Measurements from ENCODE around the gene IL31RA.

Gene IL31RA

GRCh38 chr5:55821731-55822512 is 29.2 kb upstream of the IL31RA start:
- no peak for TF ChIP-seq CTCF (IDR thresholded peaks at IDR 0.05)
- Histone ChIP-seq H3K36me3 (no peaks in the 10 kb centered on the region), H3K4me1 (ENCODE audit: control insufficient read depth in 1 of 2, insufficient read depth in 1 of 2, low read depth in 1 of 2, low read length in 1 of 2) (peaks cover 0 to 4% of the 10 kb centered on the region in 2 experiments), H3K27ac (no peak overlapping the region), H3K27me3 (peaks cover 69% of the 10 kb centered on the region), H3K9me3 (no peaks in the 10 kb centered on the region), H3K4me3 (ENCODE audit: low read depth in 1 of 2, low read length in 1 of 2) (no peak overlapping the region)

- peaks cover 0 to 4% of the 10 kb centered on the region in 2 experiments for H3K4me1 ChIP-seq (ENCODE audit: control insufficient read depth in 1 of 2, insufficient read depth in 1 of 2, low read depth in 1 of 2, low read length in 1 of 2)
- H3K4me3 ChIP-seq (ENCODE audit: low read depth in 1 of 2, low read length in 1 of 2): no peak overlapping the region
- no peaks in the 10 kb centered on the region for H3K9me3 ChIP-seq
- no peaks in the 10 kb centered on the region for H3K36me3 ChIP-seq
- no peak for TF ChIP-seq CTCF (IDR thresholded peaks at IDR 0.05)
- H3K27me3 ChIP-seq: peaks cover 64% of the 10 kb centered on the region
- no peak overlapping the region for H3K27ac ChIP-seq
Observed at GRCh38 chr5:55823151-55823796, 27.9 kb upstream of the IL31RA start.

- no peak for TF ChIP-seq CTCF (IDR thresholded peaks at IDR 0.05)
- Histone ChIP-seq H3K27me3 (peaks cover 4% of the 10 kb centered on the region), H3K9me3 (no peaks in the 10 kb centered on the region), H3K4me3 (ENCODE audit: low read depth in 1 of 2, low read length in 1 of 2) (no peak overlapping the region), H3K27ac (no peak overlapping the region), H3K36me3 (no peaks in the 10 kb centered on the region), H3K4me1 (ENCODE audit: control insufficient read depth in 1 of 2, insufficient read depth in 1 of 2, low read depth in 1 of 2, low read length in 1 of 2) (peaks cover 0 to 4% of the 10 kb centered on the region in 2 experiments)
Observed at GRCh38 chr5:55829956-55830355, 21.2 kb upstream of the IL31RA start.

GRCh38 chr5:55832446-55832845 is 18.7 kb upstream of the IL31RA start:
- TF ChIP-seq CTCF (IDR thresholded peaks at IDR 0.05): no peak
- Histone ChIP-seq H3K27me3 (no peaks in the 10 kb centered on the region), H3K4me1 (ENCODE audit: control insufficient read depth in 1 of 2, insufficient read depth in 1 of 2, low read depth in 1 of 2, low read length in 1 of 2) (peaks cover 0 to 4% of the 10 kb centered on the region in 2 experiments), H3K36me3 (no peaks in the 10 kb centered on the region), H3K27ac (no peak overlapping the region), H3K9me3 (no peaks in the 10 kb centered on the region), H3K4me3 (ENCODE audit: low read depth in 1 of 2, low read length in 1 of 2) (no peak overlapping the region)

- Histone ChIP-seq H3K4me1 (ENCODE audit: control insufficient read depth in 1 of 2, insufficient read depth in 1 of 2, low read depth in 1 of 2, low read length in 1 of 2) (peaks cover 0 to 4% of the 10 kb centered on the region in 2 experiments), H3K27me3 (peaks cover 2% of the 10 kb centered on the region), H3K36me3 (no peaks in the 10 kb centered on the region), H3K9me3 (no peaks in the 10 kb centered on the region), H3K27ac (no peak overlapping the region), H3K4me3 (ENCODE audit: low read depth in 1 of 2, low read length in 1 of 2) (no peak overlapping the region)
- no peak for TF ChIP-seq CTCF (IDR thresholded peaks at IDR 0.05)
Observed at GRCh38 chr5:55836191-55836590, 15.0 kb upstream of the IL31RA start.
